ENCODE data around the gene DTX1.

The DTX1 gene

GRCh38 chr12:113142886-113143332, 86.4 kb downstream of the DTX1 start:
- no peaks in the 10 kb centered on the region for H3K36me3 Mint-ChIP-seq (ENCODE audit: low read depth)
- peak overlapping the region; percentile 98 for H3K27ac Mint-ChIP-seq
- no peaks in the 10 kb centered on the region for H3K9me3 Mint-ChIP-seq
- peaks cover 3% of the 10 kb centered on the region for H3K27me3 Mint-ChIP-seq
- H3K4me1 Mint-ChIP-seq (ENCODE audit: low read depth): peaks cover 61% of the 10 kb centered on the region
- intact Hi-C loops (cut with micrococcal nuclease): loop anchor here (5.0 kb wide), 1 partner anchor 236 kb away; the partner anchor contains the start of gene OAS1
- H3K4me3 Mint-ChIP-seq: peak overlapping the region; percentile 24

DNA sequence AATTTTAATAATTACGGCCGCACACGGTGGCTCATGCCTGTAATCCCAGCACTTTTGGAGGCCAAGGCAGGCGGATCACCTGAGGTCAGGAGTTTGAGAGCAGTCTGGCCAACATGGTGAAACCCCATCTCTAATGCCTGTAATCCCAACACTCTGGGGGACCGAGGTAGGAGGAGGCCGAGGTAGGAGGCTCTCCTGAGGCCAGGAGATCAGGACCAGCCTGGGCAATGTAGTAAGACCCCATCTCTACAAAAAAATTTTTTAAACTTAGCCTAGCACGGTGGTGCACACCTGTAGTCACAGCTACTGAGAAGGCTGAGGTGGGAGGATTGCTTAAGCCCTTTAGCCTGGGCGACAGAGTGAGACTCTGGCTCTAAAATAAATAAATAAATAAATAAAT, 87.4 kb downstream of the DTX1 start:
- no peaks in the 10 kb centered on the region for H3K36me3 Mint-ChIP-seq (ENCODE audit: low read depth)
- H3K9me3 Mint-ChIP-seq: no peaks in the 10 kb centered on the region
- intact Hi-C loops (cut with micrococcal nuclease): loop anchor here (5.0 kb wide), 1 partner anchor 237 kb away; the partner anchor contains the start of gene OAS1
- peak overlapping the region; percentile 98 for H3K27ac Mint-ChIP-seq
- peaks cover 4% of the 10 kb centered on the region for H3K27me3 Mint-ChIP-seq
- peaks cover 57% of the 10 kb centered on the region for H3K4me1 Mint-ChIP-seq (ENCODE audit: low read depth)
- no peak overlapping the region for H3K4me3 Mint-ChIP-seq

DNA sequence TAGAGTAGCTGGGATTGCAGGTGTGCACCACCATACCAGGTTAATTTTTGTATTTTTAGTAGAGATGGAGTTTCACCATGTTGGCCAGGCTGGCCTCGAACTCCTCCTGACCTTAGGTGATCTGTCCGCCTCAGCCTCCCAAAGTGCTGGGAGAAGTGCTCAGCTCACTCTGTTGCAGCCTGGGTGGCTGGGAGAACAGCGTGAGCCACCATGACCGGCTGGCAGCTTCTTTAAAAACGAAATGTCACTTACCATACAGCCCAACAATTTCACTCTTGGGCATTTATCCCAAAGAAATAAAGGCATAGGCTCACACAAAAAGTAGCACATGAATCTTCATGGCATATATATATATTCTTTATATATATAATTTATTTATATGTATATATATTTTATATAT, 88.3 kb downstream of the DTX1 start:
- peaks cover 59% of the 10 kb centered on the region for H3K4me1 Mint-ChIP-seq (ENCODE audit: low read depth)
- no peaks in the 10 kb centered on the region for H3K9me3 Mint-ChIP-seq
- peaks cover 7% of the 10 kb centered on the region for H3K27me3 Mint-ChIP-seq
- H3K4me3 Mint-ChIP-seq: no peak overlapping the region
- H3K27ac Mint-ChIP-seq: no peak overlapping the region
- intact Hi-C loops (cut with micrococcal nuclease): loop anchor here (5.0 kb wide), 1 partner anchor 238 kb away; the partner anchor contains the start of gene OAS1
- H3K36me3 Mint-ChIP-seq (ENCODE audit: low read depth): no peaks in the 10 kb centered on the region

DNA sequence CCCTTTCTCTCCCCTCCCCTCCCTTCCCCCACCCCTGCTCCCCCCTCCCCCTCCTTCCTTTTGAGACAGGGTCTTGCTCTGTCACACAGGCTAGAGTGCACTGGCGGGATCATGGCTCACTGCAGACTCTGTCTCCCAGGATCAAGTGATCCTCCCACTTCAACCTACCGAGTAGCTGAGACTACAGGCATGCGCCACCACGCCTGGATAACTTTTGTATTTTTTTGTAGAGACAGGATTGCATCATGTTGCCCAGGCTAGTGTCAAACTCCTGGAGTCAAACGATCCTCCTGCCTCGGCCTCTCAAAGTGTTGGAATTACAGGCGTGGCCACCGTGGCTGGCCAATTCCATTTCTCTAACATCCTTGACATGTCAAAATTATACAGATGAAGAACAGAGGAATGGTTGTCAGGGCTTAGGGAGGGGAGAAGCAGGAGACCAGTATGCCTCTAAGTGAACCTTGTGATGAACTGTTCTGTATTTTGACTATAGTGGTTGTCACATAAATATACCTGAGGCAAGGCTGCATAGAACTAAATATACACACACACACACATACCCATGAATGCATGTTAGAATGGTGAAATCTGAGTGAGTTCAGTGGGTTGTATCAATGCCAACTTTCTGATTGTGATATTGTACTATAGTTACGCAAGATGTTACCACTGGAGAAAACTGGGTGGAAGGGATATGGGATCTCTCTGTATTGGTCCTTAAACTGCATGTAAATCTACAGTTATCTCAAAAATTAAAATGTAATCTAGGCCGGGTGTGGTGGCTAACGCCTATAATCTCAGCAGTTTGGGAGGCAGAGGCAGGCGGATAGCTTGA, 89.4 kb downstream of the DTX1 start:
- no peaks in the 10 kb centered on the region for H3K36me3 Mint-ChIP-seq (ENCODE audit: low read depth)
- peaks cover 18% of the 10 kb centered on the region for H3K27me3 Mint-ChIP-seq
- H3K9me3 Mint-ChIP-seq: no peaks in the 10 kb centered on the region
- intact Hi-C loops (cut with micrococcal nuclease): no loop called here
- H3K4me3 Mint-ChIP-seq: no peak overlapping the region
- H3K4me1 Mint-ChIP-seq (ENCODE audit: low read depth): peaks cover 59% of the 10 kb centered on the region
- no peak overlapping the region for H3K27ac Mint-ChIP-seq

DNA sequence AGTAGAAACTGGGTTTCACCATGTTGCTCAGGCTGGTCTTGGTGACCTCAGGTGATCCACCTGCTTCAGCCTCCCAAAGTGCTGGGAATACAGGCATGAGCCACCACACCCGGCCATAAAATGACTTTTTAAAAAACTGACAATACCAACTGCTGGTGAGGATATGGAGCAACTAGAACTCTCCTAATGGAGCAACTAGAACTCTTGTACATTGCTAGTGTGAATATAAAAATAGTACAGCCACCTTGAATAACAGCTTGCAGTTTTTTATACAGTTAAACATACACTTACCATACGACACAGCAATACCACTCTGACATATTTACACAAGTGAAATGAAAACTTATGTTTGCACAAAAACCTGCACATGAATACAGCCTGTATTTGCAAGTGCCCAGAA, 90.5 kb downstream of the DTX1 start:
- H3K4me1 Mint-ChIP-seq (ENCODE audit: low read depth): peaks cover 51% of the 10 kb centered on the region
- no peaks in the 10 kb centered on the region for H3K36me3 Mint-ChIP-seq (ENCODE audit: low read depth)
- H3K27ac Mint-ChIP-seq: no peak overlapping the region
- intact Hi-C loops (cut with micrococcal nuclease): no loop called here
- no peaks in the 10 kb centered on the region for H3K9me3 Mint-ChIP-seq
- peaks cover 26% of the 10 kb centered on the region for H3K27me3 Mint-ChIP-seq
- no peak overlapping the region for H3K4me3 Mint-ChIP-seq
